SK-N-SH (cell line): ENCODE results near the gene SAMD14. TPM values are rescaled to one million over a fixed set of nuclear protein-coding genes. Genes with fewer than 3 reads are reported as not detected.

Experiments used
- CTCF ChIA-PET: fragments of 300-600, 350-600 bp; formaldehyde crosslinking; extraction: SDS; loops from one replicate; lab custom pipeline; 2021; lab: Yijun Ruan, JAX
- POLR2A ChIA-PET: fragments of 350-600 bp; sonication (Branson Sonifier 250); formaldehyde crosslinking; extraction: SDS; loops from one replicate; lab custom pipeline; 2020; ENCODE audit warnings: antibody characterized with exemption, inconsistent platforms; lab: Yijun Ruan, JAX
- DNase-seq: peaks from one replicate; pipeline ENCODE4 v3.0.0; 2012
- H2AFZ ChIP-seq: fragments of 200-600 bp; sonication (generic); 2 replicates; pipeline ENCODE4 v1.8.1; 2016; ENCODE audit warnings: antibody characterized with exemption, mild to moderate bottlenecking, low read depth
- H3F3A ChIP-seq: fragments of 200-600 bp; sonication (generic); replicated peaks from 2 replicates; pipeline ENCODE3; 2016; ENCODE audit warnings: antibody characterized with exemption, mild to moderate bottlenecking; ENCODE audit not compliant: insufficient read depth
- H3K27ac ChIP-seq, 2 experiments: fragments of 200-500 bp in 1 of 2; fragments of 200-600 bp in 1 of 2; sonication (Bioruptor generic) in 1 of 2; sonication (generic), shearing (Covaris generic) in 1 of 2; 2 replicates each; pipeline versions ENCODE4 v1.5.1 to v1.6.1; 2014 to 2016; ENCODE audit warnings: low read depth in 2 of 2, inconsistent platforms in 1 of 2, low read length in 1 of 2, mild to moderate bottlenecking in 1 of 2, mixed read lengths in 1 of 2
- H3K27me3 ChIP-seq: fragments of 200-600 bp; sonication (generic), shearing (Covaris generic); 2 replicates; pipeline ENCODE4 v1.6.1; 2016; ENCODE audit warnings: mixed run types; ENCODE audit not compliant: insufficient read depth
- H3K36me3 ChIP-seq, 2 experiments: fragments of 200-500 bp in 1 of 2; fragments of 200-600 bp in 1 of 2; sonication (Bioruptor generic) in 1 of 2; sonication (generic) in 1 of 2; replicated peaks in 1 of 2; 2 replicates each; pipeline versions ENCODE3 to v1.5.1; 2014 to 2016; ENCODE audit warnings: low read length in 1 of 2, mild to moderate bottlenecking in 1 of 2; ENCODE audit not compliant: insufficient read depth in 2 of 2, control insufficient read depth in 1 of 2
- H3K4me1 ChIP-seq, 2 experiments: fragments of 200-500 bp in 1 of 2; fragments of 200-600 bp in 1 of 2; sonication (Bioruptor generic) in 1 of 2; sonication (generic), shearing (Covaris generic) in 1 of 2; 2 replicates each; pipeline versions ENCODE4 v1.5.1 to v1.6.1; 2014 to 2016; ENCODE audit warnings: low read depth in 1 of 2, low read length in 1 of 2, mixed run types in 1 of 2; ENCODE audit not compliant: insufficient read depth in 2 of 2, control insufficient read depth in 1 of 2
- H3K4me2 ChIP-seq: fragments of 200-600 bp; sonication (generic), shearing (Covaris generic); 2 replicates; pipeline ENCODE4 v1.6.1; 2017; ENCODE audit warnings: mixed run types
- H3K4me3 ChIP-seq, 2 experiments: fragments of 200-500 bp in 1 of 2; fragments of 200-600 bp in 1 of 2; sonication (Bioruptor generic) in 1 of 2; sonication (generic), shearing (Covaris generic) in 1 of 2; 2 replicates each; pipeline versions ENCODE4 v1.5.1 to v1.8.1; 2014 to 2016; ENCODE audit warnings: low read depth in 2 of 2, inconsistent platforms in 1 of 2, low read length in 1 of 2, mild to moderate bottlenecking in 1 of 2, mixed read lengths in 1 of 2, moderate library complexity in 1 of 2
- H3K79me2 ChIP-seq: fragments of 200-600 bp; sonication (generic); 2 replicates; pipeline ENCODE4 v1.8.1; 2017; ENCODE audit warnings: mild to moderate bottlenecking; ENCODE audit not compliant: insufficient read depth
- H3K9ac ChIP-seq: fragments of 200-600 bp; sonication (generic); 2 replicates; pipeline ENCODE4 v1.6.1; 2017; ENCODE audit warnings: mixed run types
- H3K9me2 ChIP-seq: fragments of 200-600 bp; sonication (generic); 2 replicates; pipeline ENCODE4 v1.6.1; 2017; ENCODE audit warnings: mixed run types
- H3K9me3 ChIP-seq: fragments of 200-600 bp; sonication (generic); 2 replicates; pipeline ENCODE4 v1.6.1; 2017; ENCODE audit warnings: mixed run types, mild to moderate bottlenecking, moderate library complexity
- H4K20me1 ChIP-seq: fragments of 200-600 bp; sonication (generic); 2 replicates; pipeline ENCODE4 v1.6.1; 2017; ENCODE audit warnings: mild to moderate bottlenecking, mixed run types; ENCODE audit not compliant: insufficient read depth
- CHD2 ChIP-seq: fragments of 150-350 bp; IDR thresholded peaks from 2 replicates; pipeline ENCODE4 v1.6.1; 2018; ENCODE audit warnings: low read length; ENCODE audit not compliant: partially characterized antibody
- ELF1 ChIP-seq: IDR thresholded peaks from 2 replicates; pipeline ENCODE4 v1.4.0; 2012
- GABPA ChIP-seq: IDR thresholded peaks from 2 replicates; pipeline ENCODE4 v1.4.0; 2012; ENCODE audit warnings: low read depth, mild to moderate bottlenecking
- IRF3 ChIP-seq: fragments of 150-350 bp; IDR thresholded peaks from 2 replicates; pipeline ENCODE4 v1.6.1; 2016; ENCODE audit warnings: mild to moderate bottlenecking, low read depth, low read length
- MEF2A ChIP-seq: IDR thresholded peaks from 2 replicates; pipeline ENCODE4 v1.4.0; 2012; ENCODE audit warnings: low read depth, borderline replicate concordance
- NRF1 ChIP-seq: IDR thresholded peaks from 2 replicates; pipeline ENCODE4 v1.6.1; 2012; ENCODE audit warnings: low read depth, mild to moderate bottlenecking, low read length
- POLR2AphosphoS5 ChIP-seq: IDR thresholded peaks from 2 replicates; pipeline ENCODE4 v1.6.1; 2012; ENCODE audit warnings: low read depth, low read length
- RAD21 ChIP-seq: IDR thresholded peaks from 2 replicates; pipeline ENCODE4 v1.6.1; 2012; ENCODE audit warnings: mild to moderate bottlenecking, low read length
- RCOR1 ChIP-seq: fragments of 150-350 bp; IDR thresholded peaks from 2 replicates; pipeline ENCODE4 v1.6.1; 2017; ENCODE audit warnings: antibody characterized with exemption, low read length
- RFX5 ChIP-seq: IDR thresholded peaks from 2 replicates; pipeline ENCODE4 v1.6.1; 2012; ENCODE audit warnings: mild to moderate bottlenecking, improper control_type of control experiment, low read length
- TCF12 ChIP-seq: IDR thresholded peaks from 2 replicates; pipeline ENCODE4 v1.4.0; 2012
- USF1 ChIP-seq: IDR thresholded peaks from 2 replicates; pipeline ENCODE4 v1.4.0; 2012; ENCODE audit warnings: low read depth, borderline replicate concordance
- USF2 ChIP-seq: fragments of 150-350 bp; IDR thresholded peaks from 2 replicates; pipeline ENCODE4 v1.6.1; 2017; ENCODE audit warnings: antibody characterized with exemption, low read length, low read depth, borderline replicate concordance
- YY1 ChIP-seq: IDR thresholded peaks from 2 replicates; pipeline ENCODE4 v1.4.0; 2012; ENCODE audit warnings: low read depth, mild to moderate bottlenecking
- WGBS: methylation state at CpG from one replicate; pipeline ENCODE4 v1.1.6; 2017; ENCODE audit warnings: low lambda C conversion rate; 5-methylcytosine and 5-hydroxymethylcytosine counted together
- polyA plus RNA-seq, 3 experiments: library from polyadenylated mRNA; depleted of rRNA; stranded (reverse); fragments of >200 nt; gene quantifications; 2 replicates each; pipeline ENCODE4 v1.2.3, GENCODE V29; 2012
- TF ChIP-seq, protein P1 (sequence below): fragments of 200-600 bp; sonication (generic); IDR thresholded peaks from 2 replicates; pipeline ENCODE4 v1.6.1; 2017; ENCODE audit warnings: antibody characterized with exemption, mild to moderate bottlenecking, moderate library complexity

SAMD14 gene
- polyA plus RNA-seq, 1 of the 3 experiments (the other 2 are of a cell fraction) = 3.4 TPM

GRCh38 chr17:50090071-50090470 is 39.9 kb downstream of the SAMD14 start:
- DNase-seq = no peak
- Histone ChIP-seq H3F3A (peaks cover 93% of the 10 kb centered on the region), H3K4me1 (peaks cover 3 to 4% of the 10 kb centered on the region in 2 experiments; a peak in 1 of 4 replicates), H3K9ac (no peak overlapping the region), H3K9me3 (no peaks in the 10 kb centered on the region), H3K4me3 (no peak overlapping the region), H4K20me1 (peaks cover 74% of the 10 kb centered on the region), H3K36me3 (peaks cover 42 to 54% of the 10 kb centered on the region in 2 experiments), H2AFZ (no peak overlapping the region), H3K27ac (peak overlapping the region in 1 of 2 experiments; percentile 64; a peak in 1 of 4 replicates), H3K27me3 (no peaks in the 10 kb centered on the region), H3K79me2 (peaks cover 26% of the 10 kb centered on the region), H3K4me2 (no peak overlapping the region), H3K9me2 (no peaks in the 10 kb centered on the region)
- 96% methylated on average over 6 of the region's 6 CpGs for WGBS
- ChIA-PET POLR2A (interaction anchor here (2.4 kb wide), 1 partner anchor 71 kb away, joined by 8 read pairs; no protein-coding TSS in a partner anchor), CTCF (interaction anchor here (1.0 to 9.3 kb wide), 4 partner anchors 10 to 71 kb away, joined by 3 to 221 read pairs (median 6); no protein-coding TSS in a partner anchor)
- TF ChIP-seq POLR2AphosphoS5 (peak; percentile 18; the same call in 1 of the 2 replicates), CHD2 (no peak)

DNA sequence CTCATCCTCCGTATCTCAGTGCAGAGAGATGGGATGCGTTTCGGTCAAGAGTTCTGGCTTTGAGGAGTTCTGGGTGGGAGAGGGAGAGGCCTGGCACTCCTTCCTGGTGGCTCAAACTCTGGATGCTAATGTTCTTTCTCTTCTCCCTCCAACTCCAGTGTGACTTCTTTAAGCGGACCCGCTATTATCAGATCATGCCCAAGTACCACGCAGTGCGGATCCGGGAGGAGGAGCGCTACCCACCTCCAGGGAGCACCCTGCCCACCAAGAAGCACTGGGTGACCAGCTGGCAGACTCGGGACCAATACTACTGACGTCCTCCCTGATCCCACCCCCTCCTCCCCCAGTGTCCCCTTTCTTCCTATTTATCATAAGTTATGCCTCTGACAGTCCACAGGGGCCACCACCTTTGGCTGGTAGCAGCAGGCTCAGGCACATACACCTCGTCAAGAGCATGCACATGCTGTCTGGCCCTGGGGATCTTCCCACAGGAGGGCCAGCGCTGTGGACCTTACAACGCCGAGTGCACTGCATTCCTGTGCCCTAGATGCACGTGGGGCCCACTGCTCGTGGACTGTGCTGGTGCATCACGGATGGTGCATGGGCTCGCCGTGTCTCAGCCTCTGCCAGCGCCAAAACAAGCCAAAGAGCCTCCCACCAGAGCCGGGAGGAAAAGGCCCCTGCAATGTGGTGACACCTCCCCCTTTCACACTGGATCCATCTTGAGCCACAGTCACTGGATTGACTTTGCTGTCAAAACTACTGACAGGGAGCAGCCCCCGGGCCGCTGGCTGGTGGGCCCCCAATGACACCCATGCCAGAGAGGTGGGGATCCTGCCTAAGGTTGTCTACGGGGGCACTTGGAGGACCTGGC is 40.8 kb downstream of the SAMD14 start:
- no peak overlapping the region for H3K4me3 ChIP-seq
- POLR2A ChIA-PET = no interaction called here
- CTCF ChIA-PET = interaction anchor here (2.5 to 9.3 kb wide), 5 partner anchors 11 to 59 kb away, joined by 20 to 353 read pairs (median 73); partner anchors contain the start of gene ITGA3
- H3K4me1 ChIP-seq = no peaks in the 10 kb centered on the region
- WGBS = 90% methylated on average over 23 of the region's 25 CpGs
- peaks cover 46 to 62% of the 10 kb centered on the region in 2 experiments for H3K36me3 ChIP-seq
- H3F3A ChIP-seq = peaks cover 94% of the 10 kb centered on the region
- H3K9me3 ChIP-seq = no peaks in the 10 kb centered on the region
- H2AFZ ChIP-seq = no peak overlapping the region
- peaks cover 83% of the 10 kb centered on the region for H4K20me1 ChIP-seq
- H3K9me2 ChIP-seq = no peaks in the 10 kb centered on the region
- peaks cover 26% of the 10 kb centered on the region for H3K79me2 ChIP-seq
- no peaks in the 10 kb centered on the region for H3K27me3 ChIP-seq
- no peak overlapping the region for H3K9ac ChIP-seq
- TF ChIP-seq, protein P1, sequence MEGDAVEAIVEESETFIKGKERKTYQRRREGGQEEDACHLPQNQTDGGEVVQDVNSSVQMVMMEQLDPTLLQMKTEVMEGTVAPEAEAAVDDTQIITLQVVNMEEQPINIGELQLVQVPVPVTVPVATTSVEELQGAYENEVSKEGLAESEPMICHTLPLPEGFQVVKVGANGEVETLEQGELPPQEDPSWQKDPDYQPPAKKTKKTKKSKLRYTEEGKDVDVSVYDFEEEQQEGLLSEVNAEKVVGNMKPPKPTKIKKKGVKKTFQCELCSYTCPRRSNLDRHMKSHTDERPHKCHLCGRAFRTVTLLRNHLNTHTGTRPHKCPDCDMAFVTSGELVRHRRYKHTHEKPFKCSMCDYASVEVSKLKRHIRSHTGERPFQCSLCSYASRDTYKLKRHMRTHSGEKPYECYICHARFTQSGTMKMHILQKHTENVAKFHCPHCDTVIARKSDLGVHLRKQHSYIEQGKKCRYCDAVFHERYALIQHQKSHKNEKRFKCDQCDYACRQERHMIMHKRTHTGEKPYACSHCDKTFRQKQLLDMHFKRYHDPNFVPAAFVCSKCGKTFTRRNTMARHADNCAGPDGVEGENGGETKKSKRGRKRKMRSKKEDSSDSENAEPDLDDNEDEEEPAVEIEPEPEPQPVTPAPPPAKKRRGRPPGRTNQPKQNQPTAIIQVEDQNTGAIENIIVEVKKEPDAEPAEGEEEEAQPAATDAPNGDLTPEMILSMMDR = no peak
- TF ChIP-seq USF1 (no peak), RAD21 (no peak), GABPA (no peak), YY1 (no peak), TCF12 (no peak), USF2 (no peak), POLR2AphosphoS5 (no peak), MEF2A (no peak), NRF1 (no peak), ELF1 (no peak), IRF3 (no peak), RCOR1 (no peak), RFX5 (no peak)
- DNase-seq = no peak
- H3K27ac ChIP-seq = peak overlapping the region in 1 of 2 experiments; percentile 32; a peak in 2 of 4 replicates
- H3K4me2 ChIP-seq = no peak overlapping the region
